Mesendoderm (in vitro differentiated cells): ENCODE measurements around the gene EZR.

Experiments used
- DNase-seq: peaks from one replicate; pipeline ENCODE4 v3.0.0; 2013
- H2AK5ac ChIP-seq: 2 replicates; pipeline ENCODE4 v1.6.1; 2013; ENCODE audit warnings: low read length, inconsistent platforms
- H2BK120ac ChIP-seq: 2 replicates; pipeline ENCODE4 v1.6.1; 2013; ENCODE audit warnings: low read depth, mild to moderate bottlenecking, low read length, moderate library complexity, mixed read lengths
- H2BK15ac ChIP-seq: replicated peaks from 2 replicates; pipeline ENCODE4 v1.6.1; 2013; ENCODE audit warnings: low read depth, mild to moderate bottlenecking, moderate library complexity
- H2BK5ac ChIP-seq: 2 replicates; pipeline ENCODE4 v1.6.1; 2013; ENCODE audit warnings: low read length, inconsistent platforms
- H3K18ac ChIP-seq: 2 replicates; pipeline ENCODE4 v1.6.1; 2013; ENCODE audit warnings: mild to moderate bottlenecking, low read length, mixed read lengths
- H3K23ac ChIP-seq: one replicate; pipeline ENCODE4 v1.6.1; 2013; ENCODE audit warnings: low read length
- H3K27ac ChIP-seq: 2 replicates; pipeline ENCODE4 v1.5.1; 2013; ENCODE audit warnings: low read depth, mild to moderate bottlenecking, inconsistent platforms, low read length, moderate library complexity
- H3K27me3 ChIP-seq: 2 replicates; pipeline ENCODE4 v1.6.1; 2013; ENCODE audit warnings: low read length, control low read depth, mild to moderate bottlenecking, inconsistent platforms; ENCODE audit not compliant: insufficient read depth, poor library complexity
- H3K36me3 ChIP-seq: 2 replicates; pipeline ENCODE4 v1.6.1; 2013; ENCODE audit warnings: low read length, inconsistent platforms; ENCODE audit not compliant: control insufficient read depth, insufficient read depth
- H3K4ac ChIP-seq: one replicate; pipeline ENCODE4 v1.6.1; 2013; ENCODE audit warnings: low read depth, mild to moderate bottlenecking, low read length, moderate library complexity
- H3K4me1 ChIP-seq: 2 replicates; pipeline ENCODE4 v1.6.1; 2013; ENCODE audit warnings: low read depth, low read length, inconsistent platforms; ENCODE audit not compliant: control insufficient read depth
- H3K4me2 ChIP-seq: 2 replicates; pipeline ENCODE4 v1.6.1; 2013; ENCODE audit warnings: low read length
- H3K4me3 ChIP-seq: 2 replicates; pipeline ENCODE4 v1.5.1; 2013; ENCODE audit warnings: mild to moderate bottlenecking, low read length
- H3K56ac ChIP-seq: one replicate; pipeline ENCODE4 v1.6.1; 2013; ENCODE audit warnings: low read length
- H3K79me1 ChIP-seq: 2 replicates; pipeline ENCODE4 v1.6.1; 2013; ENCODE audit warnings: low read length, inconsistent platforms
- H3K79me2 ChIP-seq: 2 replicates; pipeline ENCODE4 v1.6.1; 2013; ENCODE audit warnings: mild to moderate bottlenecking, low read length; ENCODE audit not compliant: control insufficient read depth, insufficient read depth
- H3K9ac ChIP-seq: 2 replicates; pipeline ENCODE4 v1.6.1; 2013; ENCODE audit warnings: low read length, inconsistent platforms
- H4K5ac ChIP-seq: one replicate; pipeline ENCODE4 v1.6.1; 2013; ENCODE audit warnings: low read length
- H4K8ac ChIP-seq: one replicate; pipeline ENCODE4 v1.6.1; 2013; ENCODE audit warnings: low read depth, mild to moderate bottlenecking, control low read depth, low read length, moderate library complexity
- WGBS: extraction: QIAGEN DNeasy Blood & Tissue Kit; methylation state at CpG from one replicate; pipeline ENCODE4 v1.1.7; 2013; ENCODE audit warnings: low lambda C conversion rate, missing lambda C conversion rate; ENCODE audit not compliant: insufficient coverage; ENCODE audit errors: extremely low coverage; 5-methylcytosine and 5-hydroxymethylcytosine counted together

Gene EZR

DNA sequence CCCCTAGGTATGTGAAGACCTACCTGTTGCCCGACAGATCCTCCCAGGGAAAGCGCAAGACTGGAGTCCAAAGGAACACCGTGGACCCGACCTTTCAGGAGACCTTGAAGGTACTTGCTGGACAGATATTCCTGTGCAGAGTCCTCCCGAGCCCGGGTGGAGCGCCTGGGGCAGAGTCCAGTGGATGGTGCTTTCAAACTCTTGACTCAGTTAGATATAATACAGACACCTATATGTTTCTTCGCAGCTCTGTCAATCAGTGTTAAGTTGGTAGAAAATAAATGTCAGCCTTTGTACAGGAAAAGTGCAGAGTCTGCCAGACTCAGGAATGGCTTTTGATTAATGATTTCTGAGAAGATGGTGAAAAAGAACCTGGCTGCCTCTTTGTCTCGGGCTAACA is 67.2 kb downstream of the EZR start:
- H3K4me2 ChIP-seq = no peak overlapping the region
- no peak overlapping the region for H4K5ac ChIP-seq
- no peaks in the 10 kb centered on the region for H3K36me3 ChIP-seq
- no peak overlapping the region for H3K4me3 ChIP-seq
- DNase-seq = no peak
- H2BK15ac ChIP-seq = no peak overlapping the region
- WGBS = no CpG with 5 or more reads among the region's 9 CpGs
- H3K4ac ChIP-seq = no peak overlapping the region
- H3K23ac ChIP-seq = no peak overlapping the region
- no peak overlapping the region for H2AK5ac ChIP-seq
- H3K4me1 ChIP-seq = no peaks in the 10 kb centered on the region
- no peak overlapping the region for H2BK120ac ChIP-seq
- H4K8ac ChIP-seq = no peak overlapping the region
- no peaks in the 10 kb centered on the region for H3K79me1 ChIP-seq
- no peak overlapping the region for H3K56ac ChIP-seq
- no peak overlapping the region for H2BK5ac ChIP-seq
- no peak overlapping the region for H3K9ac ChIP-seq
- H3K18ac ChIP-seq = no peak overlapping the region
- H3K27ac ChIP-seq = no peak overlapping the region
- H3K27me3 ChIP-seq = no peaks in the 10 kb centered on the region
- H3K79me2 ChIP-seq = no peaks in the 10 kb centered on the region

DNA sequence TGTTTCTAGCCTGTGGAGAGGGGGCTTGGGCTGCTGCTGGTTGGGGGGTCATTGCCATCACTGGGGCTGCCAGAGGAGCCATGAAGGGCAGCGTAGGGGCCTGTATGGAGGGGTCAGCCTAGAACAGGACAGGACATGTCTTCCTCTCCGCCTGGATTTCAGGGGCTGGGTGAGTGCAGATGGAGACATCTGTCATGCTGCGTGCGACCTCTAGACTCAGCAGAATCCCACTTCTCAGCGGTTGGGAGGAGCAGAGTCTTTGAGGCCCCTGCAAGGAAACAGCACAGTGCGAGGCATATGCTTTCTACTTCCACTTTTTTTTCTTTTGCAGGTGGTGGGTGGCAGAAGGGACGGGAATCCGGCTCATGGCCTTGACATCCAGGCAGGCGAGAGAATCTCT is 67.9 kb downstream of the EZR start:
- WGBS = no CpG with 5 or more reads among the region's 9 CpGs
- Histone ChIP-seq H3K4me2 (no peak overlapping the region), H2BK5ac (no peak overlapping the region), H4K5ac (no peak overlapping the region), H3K27me3 (no peaks in the 10 kb centered on the region), H3K27ac (no peak overlapping the region), H3K4ac (no peak overlapping the region), H3K9ac (no peak overlapping the region), H3K18ac (no peak overlapping the region), H3K4me1 (no peaks in the 10 kb centered on the region), H3K23ac (no peak overlapping the region), H3K79me2 (no peaks in the 10 kb centered on the region), H2AK5ac (no peak overlapping the region), H4K8ac (no peak overlapping the region), H2BK15ac (no peak overlapping the region), H3K79me1 (no peaks in the 10 kb centered on the region), H3K4me3 (no peak overlapping the region), H3K36me3 (no peaks in the 10 kb centered on the region), H3K56ac (no peak overlapping the region), H2BK120ac (no peak overlapping the region)
- DNase-seq = no peak

GRCh38 chr6:158744986-158745430 is 74.2 kb downstream of the EZR start:
- Histone ChIP-seq H3K23ac (no peak overlapping the region), H3K4me1 (no peaks in the 10 kb centered on the region), H3K4ac (no peak overlapping the region), H3K27ac (no peak overlapping the region), H3K27me3 (no peaks in the 10 kb centered on the region), H3K79me1 (no peaks in the 10 kb centered on the region), H2BK5ac (no peak overlapping the region), H3K79me2 (no peaks in the 10 kb centered on the region), H4K8ac (no peak overlapping the region), H2AK5ac (no peak overlapping the region), H3K36me3 (no peaks in the 10 kb centered on the region), H3K9ac (no peak overlapping the region), H3K4me3 (no peak overlapping the region), H2BK15ac (no peak overlapping the region), H2BK120ac (no peak overlapping the region), H3K18ac (no peak overlapping the region), H4K5ac (no peak overlapping the region), H3K56ac (no peak overlapping the region), H3K4me2 (no peak overlapping the region)
- DNase-seq = no peak
- no CpG with 5 or more reads among the region's 5 CpGs for WGBS

DNA sequence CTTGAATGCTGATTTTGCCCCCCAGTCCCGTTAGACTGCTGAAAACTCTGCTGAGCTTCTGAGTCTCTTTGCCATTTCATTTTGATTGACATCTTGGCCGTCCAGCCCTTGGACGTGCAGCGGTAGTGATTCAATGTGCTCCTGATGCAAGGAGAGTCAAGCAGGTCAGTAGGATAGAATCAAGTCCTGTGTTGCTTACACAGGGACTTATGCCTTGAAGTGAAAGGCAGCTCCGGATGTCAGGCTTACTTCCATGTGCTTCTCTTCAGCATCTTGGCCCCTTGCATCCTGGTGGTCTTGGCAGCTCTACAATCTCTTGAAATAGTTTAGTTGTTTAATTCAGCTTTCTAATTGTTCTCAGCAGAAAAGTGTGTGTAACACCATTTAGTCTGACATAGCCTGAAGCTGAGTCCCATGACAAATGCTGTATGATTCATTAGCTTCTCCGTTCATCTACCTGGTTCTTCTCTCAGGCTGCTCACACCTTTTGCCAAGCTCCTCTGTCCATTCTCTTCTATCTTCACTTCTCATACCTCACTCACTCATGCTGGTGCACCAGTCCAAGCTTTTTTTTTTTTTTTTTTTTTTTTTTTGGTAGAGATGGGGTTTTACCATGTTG is 76.0 kb downstream of the EZR start:
- H3K9ac ChIP-seq = no peak overlapping the region
- no peaks in the 10 kb centered on the region for H3K79me1 ChIP-seq
- no peaks in the 10 kb centered on the region for H3K36me3 ChIP-seq
- no CpG with 5 or more reads among the region's 6 CpGs for WGBS
- no peak overlapping the region for H3K18ac ChIP-seq
- H2BK120ac ChIP-seq = no peak overlapping the region
- no peak overlapping the region for H3K56ac ChIP-seq
- H4K5ac ChIP-seq = no peak overlapping the region
- H2AK5ac ChIP-seq = no peak overlapping the region
- H3K27ac ChIP-seq = no peak overlapping the region
- H3K4me2 ChIP-seq = no peak overlapping the region
- no peak overlapping the region for H3K4me3 ChIP-seq
- no peak overlapping the region for H2BK5ac ChIP-seq
- no peaks in the 10 kb centered on the region for H3K4me1 ChIP-seq
- no peak overlapping the region for H2BK15ac ChIP-seq
- H4K8ac ChIP-seq = no peak overlapping the region
- no peak overlapping the region for H3K4ac ChIP-seq
- no peaks in the 10 kb centered on the region for H3K27me3 ChIP-seq
- no peaks in the 10 kb centered on the region for H3K79me2 ChIP-seq
- H3K23ac ChIP-seq = no peak overlapping the region
- DNase-seq = no peak

DNA sequence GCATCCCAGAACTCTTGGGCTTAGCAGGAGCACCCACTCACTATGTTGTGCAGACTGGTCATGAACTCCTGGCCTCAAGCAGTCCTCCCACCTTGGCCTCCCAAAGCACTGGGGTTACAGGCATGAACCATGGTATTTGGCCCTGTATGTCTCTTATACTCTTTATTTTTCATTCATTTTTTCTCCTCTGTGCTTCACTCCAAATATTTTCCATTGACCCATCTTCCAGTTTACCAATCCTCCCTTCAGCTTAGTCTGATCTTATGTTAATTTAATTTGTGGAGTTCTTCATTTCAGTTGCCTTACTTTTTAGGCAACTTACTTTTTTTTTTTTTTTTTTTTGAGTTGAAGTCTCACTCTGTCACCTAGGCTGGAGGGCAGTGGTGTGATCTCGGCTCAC is 79.5 kb downstream of the EZR start:
- H3K23ac ChIP-seq = no peak overlapping the region
- no peaks in the 10 kb centered on the region for H3K27me3 ChIP-seq
- no peak for DNase-seq
- no peaks in the 10 kb centered on the region for H3K36me3 ChIP-seq
- no peak overlapping the region for H2BK15ac ChIP-seq
- no peak overlapping the region for H3K18ac ChIP-seq
- H3K4ac ChIP-seq = no peak overlapping the region
- no peak overlapping the region for H3K27ac ChIP-seq
- no CpG with 5 or more reads among the region's 1 CpG for WGBS
- no peak overlapping the region for H3K4me3 ChIP-seq
- no peak overlapping the region for H2AK5ac ChIP-seq
- no peak overlapping the region for H2BK120ac ChIP-seq
- H3K9ac ChIP-seq = no peak overlapping the region
- no peak overlapping the region for H4K5ac ChIP-seq
- no peaks in the 10 kb centered on the region for H3K79me1 ChIP-seq
- no peak overlapping the region for H2BK5ac ChIP-seq
- no peak overlapping the region for H3K4me2 ChIP-seq
- H3K79me2 ChIP-seq = no peaks in the 10 kb centered on the region
- H3K56ac ChIP-seq = no peak overlapping the region
- no peaks in the 10 kb centered on the region for H3K4me1 ChIP-seq
- H4K8ac ChIP-seq = no peak overlapping the region
